DOHH2 (cell line): ENCODE measurements around the gene DLGAP1.
"Not testable (repeated sequence)": the region's sequence is repeated elsewhere in the genome, so short reads cannot be mapped to it uniquely, and the experiment has no call there.

Experiments used
- EZH2phosphoT487 ChIP-seq: fragments of 200-600 bp; sonication (generic); IDR thresholded peaks from 2 replicates; pipeline ENCODE4 v1.6.1; 2017; ENCODE audit warnings: borderline replicate concordance, mild to moderate bottlenecking, antibody characterized with exemption, low read length, moderate library complexity, mixed read lengths
- TF ChIP-seq, protein P1 (sequence below): fragments of 200-600 bp; sonication (generic); IDR thresholded peaks from one replicate; pipeline ENCODE4 v1.5.1; 2014; ENCODE audit warnings: antibody characterized with exemption, mild to moderate bottlenecking, low read depth, low read length; ENCODE audit not compliant: poor library complexity, severe bottlenecking

GRCh38 chr18:4287340-4287739 is 167.8 kb downstream of the DLGAP1 start:
- TF ChIP-seq, protein P1, sequence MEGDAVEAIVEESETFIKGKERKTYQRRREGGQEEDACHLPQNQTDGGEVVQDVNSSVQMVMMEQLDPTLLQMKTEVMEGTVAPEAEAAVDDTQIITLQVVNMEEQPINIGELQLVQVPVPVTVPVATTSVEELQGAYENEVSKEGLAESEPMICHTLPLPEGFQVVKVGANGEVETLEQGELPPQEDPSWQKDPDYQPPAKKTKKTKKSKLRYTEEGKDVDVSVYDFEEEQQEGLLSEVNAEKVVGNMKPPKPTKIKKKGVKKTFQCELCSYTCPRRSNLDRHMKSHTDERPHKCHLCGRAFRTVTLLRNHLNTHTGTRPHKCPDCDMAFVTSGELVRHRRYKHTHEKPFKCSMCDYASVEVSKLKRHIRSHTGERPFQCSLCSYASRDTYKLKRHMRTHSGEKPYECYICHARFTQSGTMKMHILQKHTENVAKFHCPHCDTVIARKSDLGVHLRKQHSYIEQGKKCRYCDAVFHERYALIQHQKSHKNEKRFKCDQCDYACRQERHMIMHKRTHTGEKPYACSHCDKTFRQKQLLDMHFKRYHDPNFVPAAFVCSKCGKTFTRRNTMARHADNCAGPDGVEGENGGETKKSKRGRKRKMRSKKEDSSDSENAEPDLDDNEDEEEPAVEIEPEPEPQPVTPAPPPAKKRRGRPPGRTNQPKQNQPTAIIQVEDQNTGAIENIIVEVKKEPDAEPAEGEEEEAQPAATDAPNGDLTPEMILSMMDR = not testable (repeated sequence)
- TF ChIP-seq EZH2phosphoT487 = not testable (repeated sequence)
